ENCODE data around the gene SPON2.

DNA sequence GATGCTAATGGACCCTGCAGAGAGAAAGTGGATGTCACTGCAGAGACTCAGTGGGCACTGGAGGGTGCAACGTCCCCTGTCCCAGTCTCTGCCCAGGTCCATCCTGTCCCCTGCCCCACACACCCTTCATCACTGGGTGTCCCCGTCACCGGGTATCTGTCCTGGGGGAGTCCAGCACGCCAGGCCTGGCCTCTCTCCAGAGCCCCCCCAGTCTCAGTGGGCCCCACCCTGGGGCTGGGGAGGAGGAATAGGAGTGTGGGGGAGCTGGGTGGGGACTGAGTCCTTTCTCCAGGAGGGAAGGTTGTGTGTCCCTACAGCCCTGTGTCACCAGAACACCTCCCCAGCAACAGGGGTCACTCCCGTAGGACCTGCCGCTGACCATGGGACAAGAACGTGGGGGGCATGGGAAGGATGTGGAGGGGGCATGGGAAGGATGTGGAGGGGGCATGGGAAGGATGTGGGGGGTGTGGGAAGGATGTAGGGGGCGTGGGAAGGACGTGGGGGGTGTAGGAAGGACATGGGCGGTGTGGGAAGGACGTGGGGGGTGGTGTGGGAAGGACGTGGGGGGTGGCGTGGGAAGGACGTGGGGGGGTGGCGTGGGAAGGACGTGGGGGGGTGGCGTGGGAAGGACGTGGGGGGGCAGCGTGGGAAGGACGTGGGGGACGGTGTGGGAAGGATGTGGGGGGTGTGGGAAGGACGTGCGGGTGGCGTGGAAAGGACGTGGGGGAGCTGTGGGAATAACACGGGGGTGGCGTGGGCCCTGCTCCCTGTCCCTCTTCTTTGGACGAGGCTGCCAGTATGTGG is 21.0 kb upstream of the SPON2 start:
- TF ChIP-seq, protein P1, sequence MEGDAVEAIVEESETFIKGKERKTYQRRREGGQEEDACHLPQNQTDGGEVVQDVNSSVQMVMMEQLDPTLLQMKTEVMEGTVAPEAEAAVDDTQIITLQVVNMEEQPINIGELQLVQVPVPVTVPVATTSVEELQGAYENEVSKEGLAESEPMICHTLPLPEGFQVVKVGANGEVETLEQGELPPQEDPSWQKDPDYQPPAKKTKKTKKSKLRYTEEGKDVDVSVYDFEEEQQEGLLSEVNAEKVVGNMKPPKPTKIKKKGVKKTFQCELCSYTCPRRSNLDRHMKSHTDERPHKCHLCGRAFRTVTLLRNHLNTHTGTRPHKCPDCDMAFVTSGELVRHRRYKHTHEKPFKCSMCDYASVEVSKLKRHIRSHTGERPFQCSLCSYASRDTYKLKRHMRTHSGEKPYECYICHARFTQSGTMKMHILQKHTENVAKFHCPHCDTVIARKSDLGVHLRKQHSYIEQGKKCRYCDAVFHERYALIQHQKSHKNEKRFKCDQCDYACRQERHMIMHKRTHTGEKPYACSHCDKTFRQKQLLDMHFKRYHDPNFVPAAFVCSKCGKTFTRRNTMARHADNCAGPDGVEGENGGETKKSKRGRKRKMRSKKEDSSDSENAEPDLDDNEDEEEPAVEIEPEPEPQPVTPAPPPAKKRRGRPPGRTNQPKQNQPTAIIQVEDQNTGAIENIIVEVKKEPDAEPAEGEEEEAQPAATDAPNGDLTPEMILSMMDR (IDR thresholded peaks at IDR 0.05; ENCODE audit: low read length): no peak
- TF ChIP-seq EZH2 (optimal IDR thresholded peaks at IDR 0.05; ENCODE audit: low read depth, low read length) (no peak), EZH2phosphoT487 (IDR thresholded peaks at IDR 0.05; ENCODE audit: low read length) (no peak)

Data from MM.1S (cell line).